ENCODE results near the gene MSN. TPM values are rescaled to one million over a fixed set of nuclear protein-coding genes. Genes with fewer than 3 reads are reported as not detected.

The MSN gene
- total RNA-seq, 1 experiment from 2014 or later: 119 TPM

GRCh38 chrX:65740909-65741308 lies 73.5 kb downstream of the MSN start:
- ChIA-PET RAD21 (ENCODE audit: low non-redundant PET in 1 of 2, low total read pairs in 2 of 2, uncharacterized antibody in 2 of 2, unreplicated experiment in 2 of 2) (no interaction called here), POLR2A (no interaction called here), CTCF (no interaction called here)
- intact Hi-C loops (cut with micrococcal nuclease): no loop called here
- BruUV-seq (replicated peaks): no TSS peak
- Histone ChIP-seq H3K9me2 (ENCODE audit: insufficient read depth) (no peaks in the 10 kb centered on the region), H3K4me1 (ENCODE audit: control insufficient read depth in 1 of 2, insufficient read depth in 2 of 2, low read length in 2 of 2) (no peaks in the 10 kb centered on the region), H3K27me3 (ENCODE audit: insufficient read depth, low read length) (no peaks in the 10 kb centered on the region), H2AFZ (ENCODE audit: low read depth, low read length, poor library complexity, severe bottlenecking) (no peak overlapping the region), H3K36me3 (ENCODE audit: control insufficient read depth in 1 of 2, insufficient read depth in 2 of 2, low read length in 2 of 2) (peaks cover 3% of the 10 kb centered on the region in 2 experiments; a peak in 1 of 4 replicates), H3K27ac (ENCODE audit: low read depth, low read length) (no peak overlapping the region), H3K9ac (ENCODE audit: low read length) (no peak overlapping the region), H3K9me3 (ENCODE audit: control insufficient read depth in 1 of 2, insufficient read depth in 1 of 2, low read depth in 1 of 2, low read length in 2 of 2) (no peaks in the 10 kb centered on the region), H4K20me1 (ENCODE audit: insufficient read depth) (no peaks in the 10 kb centered on the region), H3K79me2 (ENCODE audit: insufficient read depth, low read length) (no peaks in the 10 kb centered on the region), H3K4me3 (replicated peaks in 1 of 2; ENCODE audit: low read depth in 1 of 2, low read length in 2 of 2) (no peak overlapping the region), H3K4me2 (ENCODE audit: low read length) (no peak overlapping the region)
- ATAC-seq (no peak), DNase-seq (ENCODE audit: low read depth, low spot score) (no peak)
- TF ChIP-seq RAD21 (IDR thresholded peaks at IDR 0.05; ENCODE audit: low read depth) (no peak), ZFX (IDR thresholded peaks at IDR 0.05) (no peak), FOSL1 (IDR thresholded peaks at IDR 0.05; ENCODE audit: low read depth) (no peak), ZBTB33 (IDR thresholded peaks at IDR 0.05; ENCODE audit: extremely low read depth, insufficient replicate concordance, low read length) (no peak), ATF3 (IDR thresholded peaks at IDR 0.05) (no peak), SIN3A (IDR thresholded peaks at IDR 0.05; ENCODE audit: low read depth) (no peak), MAX (IDR thresholded peaks at IDR 0.05) (no peak), CTCF (IDR thresholded peaks at IDR 0.05 in 2 of 3, conservative IDR thresholded peaks at IDR 0.05 in 1 of 3; ENCODE audit: borderline replicate concordance in 1 of 3, insufficient read depth in 1 of 3, low read depth in 2 of 3, low read length in 2 of 3) (no peak), EZH2 (IDR thresholded peaks at IDR 0.05) (no peak), REST (IDR thresholded peaks at IDR 0.05; ENCODE audit: low read depth) (no peak), SRF (IDR thresholded peaks at IDR 0.05; ENCODE audit: low read depth) (no peak), JUND (IDR thresholded peaks at IDR 0.05) (no peak), TCF7L2 (IDR thresholded peaks at IDR 0.05; ENCODE audit: borderline replicate concordance, extremely low read depth, insufficient read depth, insufficient read length) (no peak), POLR2A (IDR thresholded peaks at IDR 0.05; ENCODE audit: borderline replicate concordance, extremely low read depth, insufficient read depth, insufficient read length) (no peak), YY1 (IDR thresholded peaks at IDR 0.05; ENCODE audit: extremely low read depth, insufficient replicate concordance, low read depth, low read length) (no peak), SP1 (IDR thresholded peaks at IDR 0.05; ENCODE audit: low read depth) (no peak), CEBPB (IDR thresholded peaks at IDR 0.05; ENCODE audit: low read depth) (no peak), ZNF274 (IDR thresholded peaks at IDR 0.05; ENCODE audit: low read depth, low read length) (no peak), EGR1 (IDR thresholded peaks at IDR 0.05; ENCODE audit: low read depth) (no peak)
